ENCODE results near the gene GRB10. TPM values are rescaled to one million over a fixed set of nuclear protein-coding genes. Genes with fewer than 3 reads are reported as not detected.

Gene GRB10
- polyA plus RNA-seq, 1 donor from 2014 or later, result 78.4 TPM

DNA sequence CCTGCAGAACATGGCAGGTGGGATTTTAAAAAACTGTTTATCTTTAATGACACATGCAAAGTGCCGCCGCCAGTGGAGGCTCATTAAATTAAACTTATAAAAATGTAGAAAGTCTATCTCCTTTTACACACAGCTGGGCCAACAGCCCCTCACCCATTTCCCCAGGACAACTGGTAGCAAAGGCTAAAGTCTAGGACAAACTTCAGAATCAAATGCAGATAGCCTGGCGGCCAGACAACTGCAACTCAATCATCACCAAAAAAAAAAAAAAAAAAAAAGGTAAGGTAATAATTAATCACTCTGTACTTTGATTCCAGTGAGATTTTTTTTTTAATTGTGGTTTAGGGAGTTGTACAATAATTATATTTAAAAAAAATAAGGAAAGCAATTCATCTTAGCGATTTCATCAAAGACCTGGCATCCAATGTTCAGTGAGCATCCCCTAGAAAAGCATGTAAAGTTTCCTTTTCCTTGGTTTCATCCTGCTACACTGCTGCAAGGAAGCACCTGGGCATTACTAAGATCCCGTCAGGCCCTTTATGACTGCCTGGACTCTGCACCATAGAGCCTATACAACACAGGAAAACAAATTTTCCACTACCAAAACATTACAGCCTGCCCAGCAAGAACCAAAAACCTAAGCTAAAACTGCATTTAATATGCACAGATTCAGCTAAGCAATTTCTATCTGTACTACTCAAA, 98.5 kb downstream of the GRB10 start:
- Histone ChIP-seq H3K9ac (ENCODE audit: low read length) (no peak overlapping the region), H3K4me3 (ENCODE audit: low read length) (no peak overlapping the region), H3K27ac (ENCODE audit: low read length) (no peak overlapping the region), H3F3A (ENCODE audit: insufficient read depth, low read length, poor library complexity, severe bottlenecking) (no peaks in the 10 kb centered on the region), H3K79me2 (replicated peaks; ENCODE audit: insufficient read depth, low read length) (peaks cover 10% of the 10 kb centered on the region), H3K9me3 (ENCODE audit: low read length) (no peaks in the 10 kb centered on the region), H2AFZ (ENCODE audit: low read depth, low read length) (no peak overlapping the region), H4K20me1 (ENCODE audit: insufficient read depth) (no peaks in the 10 kb centered on the region), H3K27me3 (ENCODE audit: insufficient read depth, low read depth, low read length) (no peaks in the 10 kb centered on the region), H3K4me2 (ENCODE audit: low read length) (no peak overlapping the region), H3K9me2 (ENCODE audit: insufficient read depth, low read length) (no peaks in the 10 kb centered on the region), H3K36me3 (ENCODE audit: insufficient read depth, low read length) (no peaks in the 10 kb centered on the region)
- TF ChIP-seq TAF1 (IDR thresholded peaks at IDR 0.05; ENCODE audit: low read depth) (no peak), POLR2AphosphoS5 (IDR thresholded peaks at IDR 0.05) (no peak), EP300 (conservative IDR thresholded peaks at IDR 0.05; ENCODE audit: poor library complexity, severe bottlenecking) (no peak)
- TF ChIP-seq, protein P1, sequence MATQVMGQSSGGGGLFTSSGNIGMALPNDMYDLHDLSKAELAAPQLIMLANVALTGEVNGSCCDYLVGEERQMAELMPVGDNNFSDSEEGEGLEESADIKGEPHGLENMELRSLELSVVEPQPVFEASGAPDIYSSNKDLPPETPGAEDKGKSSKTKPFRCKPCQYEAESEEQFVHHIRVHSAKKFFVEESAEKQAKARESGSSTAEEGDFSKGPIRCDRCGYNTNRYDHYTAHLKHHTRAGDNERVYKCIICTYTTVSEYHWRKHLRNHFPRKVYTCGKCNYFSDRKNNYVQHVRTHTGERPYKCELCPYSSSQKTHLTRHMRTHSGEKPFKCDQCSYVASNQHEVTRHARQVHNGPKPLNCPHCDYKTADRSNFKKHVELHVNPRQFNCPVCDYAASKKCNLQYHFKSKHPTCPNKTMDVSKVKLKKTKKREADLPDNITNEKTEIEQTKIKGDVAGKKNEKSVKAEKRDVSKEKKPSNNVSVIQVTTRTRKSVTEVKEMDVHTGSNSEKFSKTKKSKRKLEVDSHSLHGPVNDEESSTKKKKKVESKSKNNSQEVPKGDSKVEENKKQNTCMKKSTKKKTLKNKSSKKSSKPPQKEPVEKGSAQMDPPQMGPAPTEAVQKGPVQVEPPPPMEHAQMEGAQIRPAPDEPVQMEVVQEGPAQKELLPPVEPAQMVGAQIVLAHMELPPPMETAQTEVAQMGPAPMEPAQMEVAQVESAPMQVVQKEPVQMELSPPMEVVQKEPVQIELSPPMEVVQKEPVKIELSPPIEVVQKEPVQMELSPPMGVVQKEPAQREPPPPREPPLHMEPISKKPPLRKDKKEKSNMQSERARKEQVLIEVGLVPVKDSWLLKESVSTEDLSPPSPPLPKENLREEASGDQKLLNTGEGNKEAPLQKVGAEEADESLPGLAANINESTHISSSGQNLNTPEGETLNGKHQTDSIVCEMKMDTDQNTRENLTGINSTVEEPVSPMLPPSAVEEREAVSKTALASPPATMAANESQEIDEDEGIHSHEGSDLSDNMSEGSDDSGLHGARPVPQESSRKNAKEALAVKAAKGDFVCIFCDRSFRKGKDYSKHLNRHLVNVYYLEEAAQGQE (IDR thresholded peaks at IDR 0.05; ENCODE audit: borderline replicate concordance), result no peak

GRCh38 chr7:50682573-50682972, 100.1 kb downstream of the GRB10 start:
- Histone ChIP-seq H3K79me2 (replicated peaks; ENCODE audit: insufficient read depth, low read length) (peaks cover 19% of the 10 kb centered on the region), H3K4me3 (ENCODE audit: low read length) (no peak overlapping the region), H3K27ac (ENCODE audit: low read length) (no peak overlapping the region), H3K9ac (ENCODE audit: low read length) (no peak overlapping the region), H3K27me3 (ENCODE audit: insufficient read depth, low read depth, low read length) (no peaks in the 10 kb centered on the region), H3K9me2 (ENCODE audit: insufficient read depth, low read length) (no peaks in the 10 kb centered on the region), H2AFZ (ENCODE audit: low read depth, low read length) (no peak overlapping the region), H3K36me3 (ENCODE audit: insufficient read depth, low read length) (no peaks in the 10 kb centered on the region), H4K20me1 (ENCODE audit: insufficient read depth) (no peaks in the 10 kb centered on the region), H3K9me3 (ENCODE audit: low read length) (no peaks in the 10 kb centered on the region), H3K4me2 (ENCODE audit: low read length) (no peak overlapping the region), H3F3A (ENCODE audit: insufficient read depth, low read length, poor library complexity, severe bottlenecking) (no peaks in the 10 kb centered on the region)
- TF ChIP-seq POLR2AphosphoS5 (IDR thresholded peaks at IDR 0.05) (no peak), EP300 (conservative IDR thresholded peaks at IDR 0.05; ENCODE audit: poor library complexity, severe bottlenecking) (no peak), MXI1 (conservative IDR thresholded peaks at IDR 0.05; ENCODE audit: poor library complexity, severe bottlenecking) (no peak)

GRCh38 chr7:50682079-50682478, 100.6 kb downstream of the GRB10 start:
- TF ChIP-seq, protein P1 (IDR thresholded peaks at IDR 0.05; ENCODE audit: borderline replicate concordance), result no peak
- TF ChIP-seq RAD21 (conservative IDR thresholded peaks at IDR 0.05) (no peak), POLR2AphosphoS5 (IDR thresholded peaks at IDR 0.05) (no peak), MXI1 (conservative IDR thresholded peaks at IDR 0.05; ENCODE audit: poor library complexity, severe bottlenecking) (no peak), EP300 (conservative IDR thresholded peaks at IDR 0.05; ENCODE audit: poor library complexity, severe bottlenecking) (no peak), SMC3 (conservative IDR thresholded peaks at IDR 0.05; ENCODE audit: poor library complexity) (no peak), EZH2 (IDR thresholded peaks at IDR 0.05; ENCODE audit: borderline replicate concordance, insufficient read depth, low read length, poor library complexity, severe bottlenecking) (no peak), TAF1 (IDR thresholded peaks at IDR 0.05; ENCODE audit: low read depth) (no peak), CTCF (IDR thresholded peaks at IDR 0.05; ENCODE audit: poor library complexity, severe bottlenecking) (no peak)
- Histone ChIP-seq H3K9ac (ENCODE audit: low read length) (no peak overlapping the region), H3K27me3 (ENCODE audit: insufficient read depth, low read depth, low read length) (no peaks in the 10 kb centered on the region), H3K4me2 (ENCODE audit: low read length) (no peak overlapping the region), H2AFZ (ENCODE audit: low read depth, low read length) (no peak overlapping the region), H3K9me2 (ENCODE audit: insufficient read depth, low read length) (no peaks in the 10 kb centered on the region), H3K79me2 (replicated peaks; ENCODE audit: insufficient read depth, low read length) (peaks cover 24% of the 10 kb centered on the region), H3K36me3 (ENCODE audit: insufficient read depth, low read length) (no peaks in the 10 kb centered on the region), H3K27ac (ENCODE audit: low read length) (no peak overlapping the region), H4K20me1 (ENCODE audit: insufficient read depth) (no peaks in the 10 kb centered on the region), H3F3A (ENCODE audit: insufficient read depth, low read length, poor library complexity, severe bottlenecking) (no peaks in the 10 kb centered on the region), H3K9me3 (ENCODE audit: low read length) (no peaks in the 10 kb centered on the region), H3K4me3 (ENCODE audit: low read length) (no peak overlapping the region)
